Measurements from ENCODE around the gene ALPP.

- no peak for TF ChIP-seq EZH2 (IDR thresholded peaks at IDR 0.05; ENCODE audit: borderline replicate concordance, insufficient read depth, low read depth, low read length, poor library complexity, severe bottlenecking)
- TF ChIP-seq CTCF (IDR thresholded peaks at IDR 0.05): no peak
Measured at GRCh38 chr2:232369126-232369951, 9.2 kb upstream of the ALPP start.
